CD4-positive, alpha-beta T cell treated with Interleukin-10 for 1 hour (primary cell): ENCODE data around the gene SLC8A1.
"Not testable (repeated sequence)": the region's sequence is repeated elsewhere in the genome, so short reads cannot be mapped to it uniquely, and the experiment has no call there.

Experiments used
- DNase-seq: peaks from one replicate; pipeline ENCODE4 v3.0.0-alpha.2; 2020

Gene SLC8A1

GRCh38 chr2:40095000-40095399 lies 356.9 kb downstream of the SLC8A1 start:
- DNase-seq: no peak

- no peak for DNase-seq
These were observed 357.4 kb downstream of the SLC8A1 start for GRCh38 chr2:40094451-40094850.

GRCh38 chr2:40093021-40093675 lies 358.7 kb downstream of the SLC8A1 start:
- DNase-seq: no peak

- DNase-seq: no peak
These were observed 361.8 kb downstream of the SLC8A1 start for GRCh38 chr2:40090044-40090443.

GRCh38 chr2:40087927-40088326 lies 364.0 kb downstream of the SLC8A1 start:
- no peak for DNase-seq

GRCh38 chr2:40087434-40087833 lies 364.5 kb downstream of the SLC8A1 start:
- no peak for DNase-seq

GRCh38 chr2:40085786-40086185 lies 366.1 kb downstream of the SLC8A1 start:
- no peak for DNase-seq

- not testable (repeated sequence) for DNase-seq
These were observed 378.6 kb downstream of the SLC8A1 start for GRCh38 chr2:40073336-40073735.

- DNase-seq: no peak
These were observed 379.3 kb downstream of the SLC8A1 start for GRCh38 chr2:40072442-40073232.

- DNase-seq: no peak
These were observed 389.5 kb downstream of the SLC8A1 start for GRCh38 chr2:40062381-40062780.

GRCh38 chr2:40049781-40050180 lies 402.1 kb downstream of the SLC8A1 start:
- no peak for DNase-seq

GRCh38 chr2:40048506-40048905 lies 403.4 kb downstream of the SLC8A1 start:
- no peak for DNase-seq

GRCh38 chr2:40047406-40047805 lies 404.5 kb downstream of the SLC8A1 start:
- no peak for DNase-seq
